Panc1 (cell line): Measurements from ENCODE around the gene MAP2K5. TPM values are rescaled to one million over a fixed set of nuclear protein-coding genes. Genes with fewer than 3 reads are reported as not detected.

Experiments
- ATAC-seq: fragments of 200-7000 bp; cut with Tn5 transposase; 2 replicates; pipeline ENCODE4 v1.9.1; 2020; ENCODE audit warnings: mild to moderate bottlenecking, moderate library complexity
- BruUV-seq: library from RNA; stranded (reverse); fragments of 400-500 nt; replicated peaks from 2 replicates; lab custom pipeline; 2021; lab: Mats Ljungman, UMichigan
- CTCF ChIA-PET: fragments of 300-600 bp; sonication (Branson Sonifier 250); formaldehyde crosslinking; loops from one replicate; lab custom pipeline; 2022; ENCODE audit warnings: antibody characterized with exemption; lab: Charles Lee
- POLR2A ChIA-PET: fragments of 300-600 bp; sonication (Branson Sonifier 250); formaldehyde crosslinking; loops from one replicate; lab custom pipeline; 2022; ENCODE audit warnings: antibody characterized with exemption; lab: Charles Lee
- DNase-seq: peaks from one replicate; pipeline ENCODE4 v3.0.0-alpha.2; 2010; ENCODE audit warnings: low read depth, low spot score
- H3K27ac ChIP-seq: 2 replicates; pipeline ENCODE4 v1.5.1; 2011; ENCODE audit warnings: mild to moderate bottlenecking, low read length, inconsistent platforms
- H3K27me3 ChIP-seq: fragments of 200-500 bp; sonication (Bioruptor generic); 2 replicates; pipeline ENCODE4 v1.6.0; 2014; ENCODE audit warnings: low read length, inconsistent platforms; ENCODE audit not compliant: control insufficient read depth, insufficient read depth
- H3K36me3 ChIP-seq: fragments of 200-500 bp; sonication (Bioruptor generic); 2 replicates; pipeline ENCODE4 v1.5.1; 2014; ENCODE audit warnings: inconsistent platforms, mild to moderate bottlenecking, low read length, moderate library complexity; ENCODE audit not compliant: control insufficient read depth, insufficient read depth
- H3K4me1 ChIP-seq: 2 replicates; pipeline ENCODE4 v1.5.1; 2011; ENCODE audit warnings: inconsistent platforms, mild to moderate bottlenecking, low read length, moderate library complexity; ENCODE audit not compliant: control insufficient read depth, insufficient read depth
- H3K4me3 ChIP-seq, 2 experiments: 2 replicates each; pipeline ENCODE4 v1.5.1; 2011 to 2012; ENCODE audit warnings: low read depth in 2 of 2, low read length in 2 of 2, mild to moderate bottlenecking in 2 of 2, inconsistent platforms in 1 of 2, moderate library complexity in 1 of 2
- H3K9me3 ChIP-seq: fragments of 200-500 bp; sonication (Bioruptor generic); 2 replicates; pipeline ENCODE4 v1.5.1; 2014; ENCODE audit warnings: low read depth, mild to moderate bottlenecking, inconsistent platforms, low read length, moderate library complexity; ENCODE audit not compliant: control insufficient read depth, insufficient read depth
- CTCF ChIP-seq: fragments of 450-650 bp; IDR thresholded peaks from 2 replicates; pipeline ENCODE4 v1.5.1; 2017; ENCODE audit warnings: mild to moderate bottlenecking
- POLR2AphosphoS5 ChIP-seq: IDR thresholded peaks from 2 replicates; pipeline ENCODE4 v1.6.1; 2012; ENCODE audit warnings: mild to moderate bottlenecking, low read depth, low read length, moderate library complexity
- REST ChIP-seq, 2 experiments: IDR thresholded peaks; 2 replicates each; pipeline ENCODE4 v1.6.1; 2011 to 2012; ENCODE audit warnings: low read depth in 2 of 2, control low read depth in 1 of 2, low read length in 1 of 2, mild to moderate bottlenecking in 1 of 2, moderate library complexity in 1 of 2; ENCODE audit not compliant: insufficient read depth in 1 of 2
- SIN3A ChIP-seq: IDR thresholded peaks from 2 replicates; pipeline ENCODE4 v1.6.1; 2012; ENCODE audit warnings: low read depth, mild to moderate bottlenecking, low read length, moderate library complexity, borderline replicate concordance; ENCODE audit not compliant: insufficient read depth
- TCF7L2 ChIP-seq: IDR thresholded peaks from 2 replicates; pipeline ENCODE4 v1.6.1; 2011; ENCODE audit warnings: mild to moderate bottlenecking, low read depth, low read length, inconsistent platforms
- in situ Hi-C: cut with HindIII; loops from 2 replicates; pipeline ENCODE4 v1.10.0; 2016; ENCODE audit warnings: low sequenced_read_pairs, low pct_unique_long_range_greater_than_20kb
- intact Hi-C: fragments of 100-400 bp; cut with micrococcal nuclease; formaldehyde crosslinking; loops from one replicate; pipeline ENCODE4 v1.10.0; 2022; ENCODE audit not compliant: unreplicated experiment
- total RNA-seq: library from RNA; stranded (reverse); gene quantifications from one replicate; pipeline ENCODE4 v1.2.1, GENCODE V29; 2021; ENCODE audit not compliant: unreplicated experiment

Gene MAP2K5
- total RNA-seq, 1 experiment from 2014 or later, result 18.3 TPM

GRCh38 chr15:67801142-67801541 is 258.6 kb downstream of the MAP2K5 start:
- DNase-seq (no peak), ATAC-seq (no peak)
- Histone ChIP-seq H3K36me3 (no peaks in the 10 kb centered on the region), H3K27ac (no peak overlapping the region), H3K4me1 (no peaks in the 10 kb centered on the region), H3K4me3 (no peak overlapping the region), H3K27me3 (no peaks in the 10 kb centered on the region), H3K9me3 (no peaks in the 10 kb centered on the region)
- POLR2A ChIA-PET, result no interaction called here
- CTCF ChIA-PET, result no interaction called here
- in situ Hi-C loops, result no loop called here
- intact Hi-C loops, result no loop called here
- no TSS peak for BruUV-seq
- TF ChIP-seq CTCF (no peak), SIN3A (no peak), TCF7L2 (no peak), REST (IDR thresholded peaks at IDR 0.05; ENCODE audit: insufficient read depth in 1 of 2, low read depth in 2 of 2, low read length in 1 of 2) (no peak), POLR2AphosphoS5 (no peak)

GRCh38 chr15:67801926-67802914 is 259.7 kb downstream of the MAP2K5 start:
- DNase-seq, result no peak
- intact Hi-C loops (no loop called here), in situ Hi-C loops (no loop called here)
- H3K9me3 ChIP-seq, result no peaks in the 10 kb centered on the region
- no peak overlapping the region for H3K4me3 ChIP-seq
- ChIA-PET CTCF (no interaction called here), POLR2A (no interaction called here)
- H3K36me3 ChIP-seq, result no peaks in the 10 kb centered on the region
- ATAC-seq, result no peak
- no peak for TF ChIP-seq REST (IDR thresholded peaks at IDR 0.05; ENCODE audit: insufficient read depth in 1 of 2, low read depth in 2 of 2, low read length in 1 of 2)
- TF ChIP-seq TCF7L2, result no peak
- no peak for TF ChIP-seq POLR2AphosphoS5
- no peak for TF ChIP-seq SIN3A
- TF ChIP-seq CTCF, result no peak
- BruUV-seq, result no TSS peak
- H3K4me1 ChIP-seq, result no peaks in the 10 kb centered on the region
- no peaks in the 10 kb centered on the region for H3K27me3 ChIP-seq
- no peak overlapping the region for H3K27ac ChIP-seq
